Fibroblast of villous mesenchyme (primary cell): ENCODE data around the gene SMIM10L2A. TPM values are rescaled to one million over a fixed set of nuclear protein-coding genes. Genes with fewer than 3 reads are reported as not detected.
"Not testable (repeated sequence)": the region's sequence is repeated elsewhere in the genome, so short reads cannot be mapped to it uniquely, and the experiment has no call there.

Source experiments
- DNase-seq: peaks from one replicate; pipeline ENCODE4 v3.0.0-alpha.2; 2010; ENCODE audit warnings: low read depth
- H3K4me3 ChIP-seq: 2 replicates; pipeline ENCODE4 v1.5.1; 2011; ENCODE audit warnings: low read depth, mild to moderate bottlenecking, low read length
- total RNA-seq: library from RNA; depleted of rRNA; stranded (reverse); fragments of >200 nt; gene quantifications from 2 replicates; pipeline ENCODE4 v1.2.3, GENCODE V29; 2012
- TF ChIP-seq, protein P1 (sequence below): IDR thresholded peaks from 2 replicates; pipeline ENCODE4 v1.5.1; 2012; ENCODE audit warnings: low read depth, mild to moderate bottlenecking, low read length; ENCODE audit not compliant: insufficient read depth

SMIM10L2A gene
- total RNA-seq, 1 donor, result not detected

DNA sequence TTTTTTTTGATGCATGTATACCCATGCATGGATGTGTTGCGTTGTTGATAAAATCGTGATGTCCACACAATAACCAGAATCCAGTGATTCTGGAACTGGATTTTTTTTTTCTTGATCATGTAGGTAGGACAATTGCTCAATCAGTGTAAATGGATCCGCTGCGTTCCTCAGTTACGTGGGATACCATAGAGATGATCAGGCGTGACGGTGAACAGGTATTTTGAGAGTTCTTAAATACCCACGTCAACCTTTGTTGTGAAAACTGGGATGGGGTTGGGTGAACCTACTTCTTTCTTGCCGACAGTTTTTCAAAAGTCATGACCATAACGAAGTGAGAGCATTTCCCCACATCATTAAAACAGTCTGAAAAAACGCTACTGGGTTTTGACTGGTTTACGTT lies 913 bp upstream of the SMIM10L2A start:
- DNase-seq, result no peak
- TF ChIP-seq, protein P1, sequence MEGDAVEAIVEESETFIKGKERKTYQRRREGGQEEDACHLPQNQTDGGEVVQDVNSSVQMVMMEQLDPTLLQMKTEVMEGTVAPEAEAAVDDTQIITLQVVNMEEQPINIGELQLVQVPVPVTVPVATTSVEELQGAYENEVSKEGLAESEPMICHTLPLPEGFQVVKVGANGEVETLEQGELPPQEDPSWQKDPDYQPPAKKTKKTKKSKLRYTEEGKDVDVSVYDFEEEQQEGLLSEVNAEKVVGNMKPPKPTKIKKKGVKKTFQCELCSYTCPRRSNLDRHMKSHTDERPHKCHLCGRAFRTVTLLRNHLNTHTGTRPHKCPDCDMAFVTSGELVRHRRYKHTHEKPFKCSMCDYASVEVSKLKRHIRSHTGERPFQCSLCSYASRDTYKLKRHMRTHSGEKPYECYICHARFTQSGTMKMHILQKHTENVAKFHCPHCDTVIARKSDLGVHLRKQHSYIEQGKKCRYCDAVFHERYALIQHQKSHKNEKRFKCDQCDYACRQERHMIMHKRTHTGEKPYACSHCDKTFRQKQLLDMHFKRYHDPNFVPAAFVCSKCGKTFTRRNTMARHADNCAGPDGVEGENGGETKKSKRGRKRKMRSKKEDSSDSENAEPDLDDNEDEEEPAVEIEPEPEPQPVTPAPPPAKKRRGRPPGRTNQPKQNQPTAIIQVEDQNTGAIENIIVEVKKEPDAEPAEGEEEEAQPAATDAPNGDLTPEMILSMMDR, result no peak
- no peak overlapping the region for H3K4me3 ChIP-seq

DNA sequence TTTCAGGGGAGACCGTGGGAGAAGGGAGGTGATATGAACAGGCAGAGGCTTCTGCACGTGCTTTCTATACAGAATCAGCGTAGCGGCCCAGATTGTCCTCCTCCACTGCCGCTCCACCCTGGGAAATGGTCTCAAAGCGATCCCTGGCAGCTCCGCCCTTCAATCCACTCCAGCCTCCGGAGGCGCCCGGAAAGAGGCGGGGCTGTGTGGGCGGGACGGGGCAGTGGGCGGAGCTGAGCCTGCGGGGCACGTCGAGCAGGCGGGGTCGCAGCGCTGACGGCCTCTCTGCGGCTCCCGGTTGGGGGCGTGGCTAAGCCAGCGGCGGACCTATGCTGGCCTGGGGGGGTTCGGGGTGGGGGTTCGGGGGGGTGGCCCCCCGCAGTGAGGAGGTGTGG lies 210 bp upstream of the SMIM10L2A start:
- H3K4me3 ChIP-seq, result peak overlapping the region; percentile 41
- TF ChIP-seq, protein P1, result no peak
- DNase-seq, result peak; percentile 53

DNA sequence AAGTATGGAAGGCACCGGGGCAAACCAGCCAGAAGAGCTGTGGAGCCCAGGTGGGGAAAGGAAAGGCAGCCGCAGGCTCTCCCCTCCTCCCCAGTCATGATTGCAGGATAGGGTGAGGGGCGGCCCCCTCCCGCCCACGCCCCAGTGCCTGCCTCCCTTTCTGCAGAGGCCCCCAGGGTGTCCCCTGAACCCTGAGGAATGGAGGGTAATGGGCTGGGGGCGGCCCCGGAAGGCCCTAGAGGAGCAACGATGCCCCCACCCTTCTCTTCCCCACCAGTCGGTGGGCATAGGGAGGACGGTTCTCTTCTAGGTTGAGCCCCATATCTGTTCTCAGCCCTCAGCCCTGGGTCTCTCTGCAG lies 1.0 kb downstream of the SMIM10L2A start:
- DNase-seq, H3K4me3 ChIP-seq: not testable (repeated sequence)

DNA sequence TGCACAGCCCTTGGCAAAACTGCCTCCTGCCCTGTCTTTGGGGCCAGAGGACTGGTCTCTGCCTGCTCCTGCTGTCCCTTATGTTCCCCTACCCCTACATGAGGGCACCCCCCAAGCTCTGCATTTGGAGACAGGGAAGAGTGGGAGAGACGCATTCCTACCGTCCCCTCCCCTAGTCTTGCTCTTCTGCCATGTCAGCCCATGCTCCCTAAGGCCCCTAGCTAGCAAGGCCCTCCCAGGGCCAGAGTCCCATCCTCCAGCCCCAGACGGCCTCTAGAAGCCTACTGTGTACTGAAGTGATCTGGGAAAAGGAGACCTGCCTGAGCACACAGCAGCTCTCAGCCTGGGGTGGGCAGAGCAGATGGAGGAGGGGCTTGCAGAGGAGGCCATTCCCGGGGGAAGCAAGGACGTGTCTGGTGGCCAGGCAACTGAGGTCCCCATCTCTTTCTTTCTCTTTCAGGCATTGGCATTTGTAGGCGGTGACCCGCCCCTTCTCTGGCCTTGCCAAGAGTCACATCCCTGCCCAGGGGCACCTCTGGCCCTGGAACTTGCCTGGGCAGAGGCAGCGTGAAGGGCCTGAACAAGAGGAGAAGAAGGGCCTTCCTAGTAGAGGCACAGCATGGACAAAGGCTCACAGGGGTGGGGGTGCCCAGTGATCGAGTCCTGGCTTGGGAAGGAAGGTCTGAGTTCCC lies 1.6 kb downstream of the SMIM10L2A start:
- not testable (repeated sequence) for DNase-seq, H3K4me3 ChIP-seq

DNA sequence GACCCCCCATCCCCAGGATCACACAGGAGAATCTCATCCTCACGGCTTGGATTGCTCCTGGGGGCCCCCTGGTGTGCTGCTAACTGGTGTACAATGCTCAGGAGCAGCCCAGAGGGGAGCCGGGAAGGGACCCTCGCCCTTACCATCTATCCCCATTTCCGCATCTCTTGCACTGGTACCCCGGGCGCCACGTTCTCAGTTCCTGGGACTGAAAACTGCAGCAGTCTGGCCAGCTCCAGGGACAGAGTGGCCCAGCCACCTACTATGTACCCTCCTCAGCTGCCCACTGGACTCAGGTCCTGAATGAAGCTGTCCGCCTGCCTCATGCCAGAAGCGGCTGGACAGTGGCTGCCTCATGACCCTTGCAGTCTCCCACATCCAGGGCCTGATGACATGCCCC lies 2.7 kb downstream of the SMIM10L2A start:
- H3K4me3 ChIP-seq, result no peak overlapping the region
- TF ChIP-seq, protein P1, result no peak
- no peak for DNase-seq

DNA sequence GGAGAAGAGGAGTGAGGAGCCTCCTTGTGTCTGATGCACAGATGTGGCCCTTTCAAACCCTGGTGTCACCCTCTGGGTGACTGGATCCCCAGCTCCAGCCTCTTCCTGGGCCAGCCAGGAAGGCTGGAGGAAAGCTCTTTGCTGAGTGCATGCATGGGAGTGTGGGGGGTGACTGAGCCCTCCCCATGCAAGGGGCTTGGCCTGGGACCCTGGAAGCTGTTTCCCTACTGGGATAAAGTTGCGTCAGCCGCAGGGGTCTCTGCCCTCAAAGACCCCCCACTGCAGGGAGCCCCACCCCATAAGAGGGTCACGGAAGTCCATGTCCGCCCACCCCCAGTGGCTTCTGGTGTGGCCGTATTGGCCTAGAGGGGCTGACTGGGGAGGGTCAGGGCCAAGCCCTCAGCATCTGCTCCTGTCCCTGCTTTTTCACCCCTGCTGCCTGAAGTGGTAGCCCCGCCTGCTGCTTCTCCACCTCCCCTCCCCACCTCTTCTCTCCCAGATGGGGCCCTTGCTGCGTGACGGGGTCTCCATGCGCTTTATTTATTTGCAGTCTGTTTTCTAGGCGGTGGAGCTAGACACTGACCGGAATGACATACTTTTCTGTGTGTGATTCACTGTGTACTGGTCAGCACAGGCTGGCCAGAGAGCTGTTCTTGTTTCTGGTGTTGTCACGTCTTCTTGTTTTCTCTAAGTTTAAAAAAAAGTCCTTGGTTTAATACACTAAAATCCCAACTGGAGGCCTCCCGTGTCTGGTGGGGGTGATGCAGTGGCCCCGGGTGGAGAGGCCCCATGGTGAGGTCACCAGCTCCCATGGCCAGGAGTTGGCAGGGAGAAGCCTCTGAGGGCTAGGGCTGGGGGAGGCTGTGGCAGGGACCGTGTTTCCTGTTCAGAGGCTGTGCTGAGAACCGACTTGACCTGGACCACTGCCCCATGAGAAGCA lies 3.6 kb downstream of the SMIM10L2A start:
- TF ChIP-seq, protein P1, result no peak
- no peak overlapping the region for H3K4me3 ChIP-seq
- no peak for DNase-seq

DNA sequence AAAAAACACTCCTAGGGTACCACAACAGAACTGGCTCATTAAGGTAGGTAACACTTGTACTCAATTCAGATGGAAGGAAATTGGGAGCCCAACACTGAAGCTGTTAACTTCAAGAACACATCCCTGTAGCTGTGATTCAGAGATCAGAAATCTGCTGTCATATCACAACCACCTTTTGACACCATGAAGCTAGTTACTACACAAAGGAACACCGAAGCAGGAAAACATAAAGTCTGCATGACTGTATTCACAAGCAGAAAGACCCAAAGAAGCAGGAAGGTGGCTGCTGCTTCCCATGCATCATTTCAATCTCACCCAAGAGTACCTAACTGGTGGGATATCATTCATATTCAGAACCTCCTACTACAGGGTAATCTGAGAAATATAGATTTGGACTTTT lies 7.7 kb downstream of the SMIM10L2A start:
- H3K4me3 ChIP-seq, result no peak overlapping the region
- TF ChIP-seq, protein P1, result no peak
- DNase-seq, result no peak

DNA sequence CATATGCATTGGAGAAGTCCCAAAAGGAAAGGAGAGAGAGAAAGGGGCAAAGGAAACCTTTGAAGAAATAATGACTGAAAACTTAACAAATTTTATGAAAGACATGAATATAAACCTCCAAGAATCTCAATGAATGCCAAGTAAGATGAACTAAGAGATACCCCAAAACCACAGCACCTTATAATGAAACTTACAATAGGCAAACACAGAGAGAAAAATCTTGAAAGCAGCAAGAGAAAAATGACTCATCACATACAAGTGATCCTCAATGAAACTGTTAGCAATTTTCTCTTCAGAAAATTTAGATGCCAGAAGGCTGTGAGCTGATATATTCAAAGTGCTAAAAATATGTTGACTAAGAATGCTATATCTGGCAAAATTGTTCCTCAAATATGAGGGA lies 10.1 kb downstream of the SMIM10L2A start:
- H3K4me3 ChIP-seq, result no peak overlapping the region
- TF ChIP-seq, protein P1, result no peak
- DNase-seq, result no peak
